ENCODE results near the gene PIGA. TPM values are rescaled to one million over a fixed set of nuclear protein-coding genes. Genes with fewer than 3 reads are reported as not detected.

PIGA gene
- total RNA-seq, 1 experiment from 2014 or later, result 11.3 TPM

- Mint-ChIP-seq H3K9me3 (no peaks in the 10 kb centered on the region), H3K4me1 (peaks cover 30% of the 10 kb centered on the region), H3K27ac (no peak overlapping the region), H3K36me3 (no peaks in the 10 kb centered on the region; the same call in 1 of the 2 replicates), H3K4me3 (no peak overlapping the region), H3K27me3 (ENCODE audit: low read depth) (no peaks in the 10 kb centered on the region)
- POLR2A ChIA-PET, result no interaction called here
- TF ChIP-seq ZNF121 (CRISPR knock-in tag; IDR thresholded peaks at IDR 0.05) (no peak), CREB1 (CRISPR knock-in tag; IDR thresholded peaks at IDR 0.05) (no peak), FOXK1 (CRISPR knock-in tag; IDR thresholded peaks at IDR 0.05) (no peak), GTF2I (CRISPR knock-in tag; conservative IDR thresholded peaks at IDR 0.05) (no peak), CREM (CRISPR knock-in tag; IDR thresholded peaks at IDR 0.05) (no peak), JUN (CRISPR knock-in tag; IDR thresholded peaks at IDR 0.05) (no peak), ZNF396 (CRISPR knock-in tag; IDR thresholded peaks at IDR 0.05; ENCODE audit: borderline replicate concordance) (no peak), ATF6 (CRISPR knock-in tag; IDR thresholded peaks at IDR 0.05) (no peak), ZNF532 (CRISPR knock-in tag; IDR thresholded peaks at IDR 0.05; ENCODE audit: borderline replicate concordance) (no peak), GABPB1 (CRISPR knock-in tag; IDR thresholded peaks at IDR 0.05) (no peak), EMX1 (CRISPR knock-in tag; IDR thresholded peaks at IDR 0.05) (no peak), ZBTB43 (CRISPR knock-in tag; IDR thresholded peaks at IDR 0.05) (no peak), ZNF138 (CRISPR knock-in tag; conservative IDR thresholded peaks at IDR 0.05) (no peak), USF2 (CRISPR knock-in tag; IDR thresholded peaks at IDR 0.05) (no peak)
- TF ChIP-seq, protein P1, sequence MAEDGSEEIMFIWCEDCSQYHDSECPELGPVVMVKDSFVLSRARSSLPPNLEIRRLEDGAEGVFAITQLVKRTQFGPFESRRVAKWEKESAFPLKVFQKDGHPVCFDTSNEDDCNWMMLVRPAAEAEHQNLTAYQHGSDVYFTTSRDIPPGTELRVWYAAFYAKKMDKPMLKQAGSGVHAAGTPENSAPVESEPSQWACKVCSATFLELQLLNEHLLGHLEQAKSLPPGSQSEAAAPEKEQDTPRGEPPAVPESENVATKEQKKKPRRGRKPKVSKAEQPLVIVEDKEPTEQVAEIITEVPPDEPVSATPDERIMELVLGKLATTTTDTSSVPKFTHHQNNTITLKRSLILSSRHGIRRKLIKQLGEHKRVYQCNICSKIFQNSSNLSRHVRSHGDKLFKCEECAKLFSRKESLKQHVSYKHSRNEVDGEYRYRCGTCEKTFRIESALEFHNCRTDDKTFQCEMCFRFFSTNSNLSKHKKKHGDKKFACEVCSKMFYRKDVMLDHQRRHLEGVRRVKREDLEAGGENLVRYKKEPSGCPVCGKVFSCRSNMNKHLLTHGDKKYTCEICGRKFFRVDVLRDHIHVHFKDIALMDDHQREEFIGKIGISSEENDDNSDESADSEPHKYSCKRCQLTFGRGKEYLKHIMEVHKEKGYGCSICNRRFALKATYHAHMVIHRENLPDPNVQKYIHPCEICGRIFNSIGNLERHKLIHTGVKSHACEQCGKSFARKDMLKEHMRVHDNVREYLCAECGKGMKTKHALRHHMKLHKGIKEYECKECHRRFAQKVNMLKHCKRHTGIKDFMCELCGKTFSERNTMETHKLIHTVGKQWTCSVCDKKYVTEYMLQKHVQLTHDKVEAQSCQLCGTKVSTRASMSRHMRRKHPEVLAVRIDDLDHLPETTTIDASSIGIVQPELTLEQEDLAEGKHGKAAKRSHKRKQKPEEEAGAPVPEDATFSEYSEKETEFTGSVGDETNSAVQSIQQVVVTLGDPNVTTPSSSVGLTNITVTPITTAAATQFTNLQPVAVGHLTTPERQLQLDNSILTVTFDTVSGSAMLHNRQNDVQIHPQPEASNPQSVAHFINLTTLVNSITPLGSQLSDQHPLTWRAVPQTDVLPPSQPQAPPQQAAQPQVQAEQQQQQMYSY (CRISPR knock-in tag; IDR thresholded peaks at IDR 0.05), result no peak
- TF ChIP-seq, protein P2, sequence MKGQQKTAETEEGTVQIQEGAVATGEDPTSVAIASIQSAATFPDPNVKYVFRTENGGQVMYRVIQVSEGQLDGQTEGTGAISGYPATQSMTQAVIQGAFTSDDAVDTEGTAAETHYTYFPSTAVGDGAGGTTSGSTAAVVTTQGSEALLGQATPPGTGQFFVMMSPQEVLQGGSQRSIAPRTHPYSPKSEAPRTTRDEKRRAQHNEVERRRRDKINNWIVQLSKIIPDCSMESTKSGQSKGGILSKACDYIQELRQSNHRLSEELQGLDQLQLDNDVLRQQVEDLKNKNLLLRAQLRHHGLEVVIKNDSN (CRISPR knock-in tag; IDR thresholded peaks at IDR 0.05), result no peak
- TF ChIP-seq, protein P3, sequence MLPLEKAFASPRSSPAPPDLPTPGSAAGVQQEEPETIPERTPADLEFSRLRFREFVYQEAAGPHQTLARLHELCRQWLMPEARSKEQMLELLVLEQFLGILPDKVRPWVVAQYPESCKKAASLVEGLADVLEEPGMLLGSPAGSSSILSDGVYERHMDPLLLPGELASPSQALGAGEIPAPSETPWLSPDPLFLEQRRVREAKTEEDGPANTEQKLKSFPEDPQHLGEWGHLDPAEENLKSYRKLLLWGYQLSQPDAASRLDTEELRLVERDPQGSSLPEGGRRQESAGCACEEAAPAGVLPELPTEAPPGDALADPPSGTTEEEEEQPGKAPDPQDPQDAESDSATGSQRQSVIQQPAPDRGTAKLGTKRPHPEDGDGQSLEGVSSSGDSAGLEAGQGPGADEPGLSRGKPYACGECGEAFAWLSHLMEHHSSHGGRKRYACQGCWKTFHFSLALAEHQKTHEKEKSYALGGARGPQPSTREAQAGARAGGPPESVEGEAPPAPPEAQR (CRISPR knock-in tag; IDR thresholded peaks at IDR 0.05), result no peak
- TF ChIP-seq, protein P4, sequence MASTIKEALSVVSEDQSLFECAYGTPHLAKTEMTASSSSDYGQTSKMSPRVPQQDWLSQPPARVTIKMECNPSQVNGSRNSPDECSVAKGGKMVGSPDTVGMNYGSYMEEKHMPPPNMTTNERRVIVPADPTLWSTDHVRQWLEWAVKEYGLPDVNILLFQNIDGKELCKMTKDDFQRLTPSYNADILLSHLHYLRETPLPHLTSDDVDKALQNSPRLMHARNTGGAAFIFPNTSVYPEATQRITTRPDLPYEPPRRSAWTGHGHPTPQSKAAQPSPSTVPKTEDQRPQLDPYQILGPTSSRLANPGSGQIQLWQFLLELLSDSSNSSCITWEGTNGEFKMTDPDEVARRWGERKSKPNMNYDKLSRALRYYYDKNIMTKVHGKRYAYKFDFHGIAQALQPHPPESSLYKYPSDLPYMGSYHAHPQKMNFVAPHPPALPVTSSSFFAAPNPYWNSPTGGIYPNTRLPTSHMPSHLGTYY (CRISPR knock-in tag; IDR thresholded peaks at IDR 0.05), result no peak
- no peak for DNase-seq (ENCODE audit: low spot score)
- no peak for ATAC-seq
- CTCF ChIA-PET, result interaction anchor here (0.5 to 4.0 kb wide), 8 partner anchors 9 to 182 kb away, joined by 3 to 31 read pairs (median 4); no protein-coding TSS in a partner anchor
Measured at GRCh38 chrX:15382813-15383212, 47.5 kb upstream of the PIGA start.

All from WTC11 (cell line).